RCC 7860 (cell line): ENCODE results near the gene ME1.

ENCODE experiments used
- DNase-seq: peaks from one replicate; pipeline ENCODE4 v3.0.0-alpha.2; 2015; ENCODE audit warnings: low spot score
- FAIRE-seq: peaks from 2 replicates; lab custom pipeline; 2012; peaks lifted over from hg19 to GRCh38; lab: Jason Lieb, UNC

Gene ME1

DNA sequence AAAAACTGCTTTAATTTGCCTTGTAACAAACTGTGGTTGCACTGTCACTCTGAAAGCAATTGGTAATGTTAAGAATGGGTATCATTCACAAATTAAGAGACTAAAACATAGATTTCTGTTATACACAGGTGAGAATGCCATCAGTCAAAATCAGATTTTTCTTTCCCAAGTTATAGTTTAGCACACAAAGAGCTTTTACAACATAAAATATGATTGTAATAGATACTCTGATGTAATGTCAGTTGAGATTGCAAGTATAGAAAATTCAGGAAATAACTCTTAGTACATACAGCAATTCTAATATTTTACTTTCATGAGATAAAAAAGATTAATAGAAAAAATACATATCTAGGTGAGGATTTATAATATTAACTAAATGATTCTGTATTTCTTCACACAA is 2.3 kb upstream of the ME1 start:
- no peak for DNase-seq

DNA sequence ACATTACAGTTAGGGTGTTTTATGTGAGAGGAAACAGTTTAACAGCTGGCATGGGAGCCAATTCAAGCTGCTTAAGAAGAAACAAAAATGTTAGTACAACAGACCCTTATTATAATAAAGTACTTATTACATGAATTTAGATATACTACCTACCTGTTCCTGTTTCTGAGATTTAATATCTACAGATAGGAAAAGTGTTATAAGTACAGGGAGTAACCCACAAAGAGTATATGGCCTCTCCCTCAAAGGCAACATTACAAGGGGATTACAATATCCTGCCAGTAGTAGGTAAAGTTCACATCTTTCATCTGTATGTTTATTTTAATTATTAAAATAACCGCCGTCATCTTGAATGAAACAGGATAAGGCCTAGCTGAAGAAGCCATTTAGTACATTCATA is 1.8 kb upstream of the ME1 start:
- DNase-seq, result no peak
- FAIRE-seq, result no peak

More for the DNA sequence above, 2.3 kb upstream of the ME1 start:
- FAIRE-seq, result no peak

DNA sequence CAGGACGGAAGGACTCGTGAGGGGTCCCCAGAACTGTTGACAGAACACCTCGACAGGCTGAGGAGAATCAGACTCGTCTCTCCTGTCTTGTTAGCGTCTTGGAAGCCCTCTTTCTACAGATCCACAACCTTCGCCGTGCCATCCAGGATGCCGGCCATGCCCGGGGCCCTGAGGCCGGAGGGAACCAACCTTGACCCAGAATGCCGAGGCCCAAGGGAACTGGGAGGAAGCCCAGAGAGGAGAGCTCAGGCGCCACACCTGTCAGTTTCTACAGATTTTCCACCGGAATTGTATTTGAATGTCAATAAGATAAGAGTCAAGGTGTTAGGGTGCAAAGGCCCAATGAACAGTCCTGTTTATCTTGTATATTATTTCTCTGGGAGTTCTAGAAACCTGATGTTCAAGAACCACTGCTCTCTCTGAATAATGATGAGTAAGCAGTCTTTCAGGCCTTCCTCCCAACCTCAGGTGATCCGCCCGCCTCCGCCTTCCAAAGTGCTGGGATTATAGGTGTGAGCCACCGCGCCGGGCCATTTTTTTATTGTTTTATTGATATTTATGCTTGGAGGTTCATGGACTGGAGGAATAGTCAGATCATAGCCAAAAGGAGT is 799 bp upstream of the ME1 start:
- no peak for FAIRE-seq
- DNase-seq, result no peak

DNA sequence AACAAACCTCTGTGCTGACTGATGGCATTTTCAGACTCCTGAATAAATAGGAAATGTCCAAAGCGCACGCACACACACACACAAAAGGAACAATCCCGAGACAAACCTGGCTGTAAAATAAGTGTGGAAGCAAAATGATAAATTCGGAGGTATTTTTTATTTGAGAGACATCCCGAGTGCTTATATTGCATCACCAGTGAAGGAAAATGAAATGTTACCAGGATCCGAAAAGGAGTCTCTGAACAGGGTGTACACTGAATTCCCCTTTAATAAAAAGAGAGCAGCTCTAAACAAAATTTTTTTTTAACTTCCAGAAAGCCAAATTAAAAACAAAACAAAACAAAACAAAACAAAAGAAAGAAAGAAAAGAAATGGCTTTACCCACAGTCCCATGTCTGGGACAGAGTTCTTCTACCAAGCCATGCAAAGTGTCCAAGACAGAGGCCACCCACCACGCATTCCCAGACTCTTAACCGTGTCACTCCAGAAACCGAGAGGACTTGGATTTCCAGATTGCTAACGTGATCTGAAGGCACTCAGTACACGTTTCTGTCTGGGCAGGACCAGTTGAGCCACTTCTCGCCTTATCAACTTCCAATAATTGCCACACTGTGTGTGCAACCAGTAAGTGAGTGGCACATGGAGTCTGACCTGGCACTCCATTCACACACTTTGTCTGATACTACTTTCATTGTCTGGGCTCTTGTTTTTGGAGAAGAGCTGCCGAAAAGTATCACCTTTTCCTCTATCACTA is 817 bp downstream of the ME1 start:
- FAIRE-seq (peak; percentile 15), DNase-seq (peak; percentile 41)

DNA sequence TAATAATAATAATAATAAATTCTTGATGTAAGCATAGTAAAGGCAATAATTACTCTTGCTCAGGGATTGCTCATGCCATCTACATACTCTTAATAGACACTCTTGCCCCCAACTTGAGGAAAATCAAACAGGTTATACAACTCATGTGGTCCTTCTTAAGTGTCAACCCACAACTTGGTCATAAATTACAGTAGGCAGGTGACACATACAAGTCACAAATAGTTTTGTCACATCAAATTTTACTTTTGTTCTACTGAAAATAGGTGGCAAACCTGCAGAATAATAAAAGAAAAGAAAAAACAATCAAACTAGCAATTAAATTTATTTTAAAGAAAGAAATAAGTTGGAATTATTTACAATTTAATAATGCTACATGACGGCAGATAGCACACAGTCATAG is 1.6 kb downstream of the ME1 start:
- DNase-seq (no peak), FAIRE-seq (no peak)

DNA sequence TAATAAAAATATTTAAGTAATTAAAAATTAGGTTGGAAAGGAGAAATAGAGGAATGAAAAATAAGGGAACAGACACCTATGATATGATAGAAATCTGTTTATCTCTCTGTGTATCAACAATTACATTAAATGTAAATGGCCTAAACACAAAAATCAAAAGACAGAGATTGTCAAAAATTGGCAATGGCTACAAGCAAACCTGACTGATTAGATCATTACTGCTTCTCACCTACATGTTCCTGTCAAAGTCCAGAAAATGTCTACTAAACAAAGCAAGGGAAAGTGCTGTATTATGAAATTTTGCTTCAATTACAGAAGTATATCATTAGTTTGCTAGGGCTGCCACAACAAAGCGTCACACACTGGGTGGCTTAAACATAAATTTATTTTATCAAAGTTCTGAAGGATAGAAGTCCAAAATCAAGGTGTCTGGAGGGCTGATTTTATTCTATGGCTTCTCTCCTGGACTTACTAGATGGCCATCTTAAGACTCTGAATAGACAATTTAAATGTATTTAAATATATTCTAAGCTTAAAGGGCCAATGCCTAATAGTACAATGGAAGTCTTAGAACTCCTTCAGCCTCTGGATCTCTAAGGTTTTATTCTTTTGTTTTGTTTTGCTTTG is 6.3 kb downstream of the ME1 start:
- DNase-seq (no peak), FAIRE-seq (no peak)

DNA sequence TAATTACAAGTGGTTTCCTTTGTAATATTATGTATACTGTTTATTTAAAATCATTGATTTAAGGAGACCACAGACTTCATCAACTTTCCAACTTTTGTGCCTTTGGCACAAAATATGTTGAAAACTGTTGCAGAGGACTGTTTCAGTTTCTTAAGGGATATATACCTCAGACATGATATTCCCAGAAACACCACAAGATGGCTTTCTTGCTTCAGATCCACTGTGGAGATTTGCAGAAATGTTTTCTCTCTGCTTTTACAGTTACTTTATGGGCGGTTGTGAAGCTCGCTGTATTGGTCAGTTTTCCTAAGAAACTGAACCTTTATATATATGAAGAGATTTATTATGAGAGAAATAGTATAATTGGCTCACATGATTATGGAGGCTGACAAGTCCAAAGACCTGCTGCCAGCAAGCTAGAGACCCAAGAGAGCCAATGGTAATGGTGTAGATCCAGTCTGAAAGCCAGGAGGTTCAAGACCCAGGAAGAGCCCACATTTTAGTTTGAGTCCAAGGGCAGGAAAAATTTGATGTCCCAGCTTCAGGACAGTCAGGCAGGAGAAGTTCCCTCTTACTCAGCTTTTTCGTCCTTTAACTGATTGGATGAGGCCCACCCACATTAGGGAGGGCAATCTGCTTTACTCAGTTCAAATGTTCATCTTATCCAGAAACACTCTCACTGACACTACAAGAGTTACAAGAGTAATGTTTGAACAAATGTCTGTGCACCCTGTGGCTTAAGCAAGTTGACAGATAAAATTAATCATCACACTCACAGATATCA is 12.8 kb downstream of the ME1 start:
- DNase-seq, result no peak
- peak; percentile 27 for FAIRE-seq

DNA sequence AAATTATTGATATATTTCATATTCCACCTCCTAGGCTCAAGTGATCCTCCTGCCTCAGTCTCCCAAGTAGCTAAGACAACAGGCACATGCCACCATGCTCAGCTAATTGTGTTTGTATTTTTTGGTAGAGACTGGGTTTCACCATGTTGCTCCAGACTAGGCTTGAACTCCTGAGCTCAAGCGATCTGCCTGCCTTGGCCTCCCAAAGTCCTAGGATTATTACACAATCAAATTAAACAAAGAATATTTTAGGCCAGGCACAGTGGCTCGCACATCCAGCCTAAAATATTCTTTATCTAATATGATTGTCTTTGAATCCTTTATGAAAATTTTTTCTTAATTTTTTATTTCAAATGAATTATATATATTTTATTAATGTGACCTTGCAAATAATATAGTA is 17.8 kb downstream of the ME1 start:
- FAIRE-seq (peak; percentile 32), DNase-seq (no peak)

DNA sequence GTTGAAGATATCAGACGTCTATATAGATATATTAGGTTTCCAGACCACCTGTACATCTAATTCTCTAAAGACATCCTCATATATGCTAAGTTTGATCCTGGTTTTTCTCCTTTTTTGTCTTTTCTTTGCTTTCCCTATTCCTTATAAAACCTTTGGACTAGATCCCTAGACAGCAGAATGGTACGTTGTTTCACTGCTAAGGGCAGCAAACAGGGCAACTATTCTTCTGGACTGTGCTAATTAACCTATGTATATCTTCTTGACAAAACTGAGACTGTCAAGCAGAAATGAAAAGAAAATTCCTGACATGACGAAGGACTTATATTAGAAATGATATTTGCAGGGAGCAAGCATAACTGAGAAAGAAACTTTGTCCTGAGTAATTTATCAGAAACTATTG is 19.1 kb downstream of the ME1 start:
- FAIRE-seq (no peak), DNase-seq (no peak)

DNA sequence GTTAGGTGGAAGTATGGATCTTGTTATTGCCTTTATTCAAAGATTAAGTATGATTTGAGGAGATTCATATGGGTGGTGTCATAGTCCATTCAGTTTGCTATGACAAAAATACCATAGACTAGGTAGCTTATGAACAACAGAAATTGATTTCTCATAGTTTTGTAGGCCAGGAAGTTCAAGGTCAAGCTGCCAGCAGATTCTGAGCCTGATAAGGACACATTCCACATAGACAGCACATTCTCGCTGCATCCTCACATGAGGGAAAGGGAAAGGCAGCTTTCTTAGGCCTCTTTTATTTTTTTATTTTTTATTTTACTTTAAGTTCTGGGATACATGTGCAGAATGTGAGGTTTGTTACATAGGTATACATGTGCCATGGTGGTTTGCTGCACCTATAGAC is 27.7 kb downstream of the ME1 start:
- DNase-seq, result no peak

DNA sequence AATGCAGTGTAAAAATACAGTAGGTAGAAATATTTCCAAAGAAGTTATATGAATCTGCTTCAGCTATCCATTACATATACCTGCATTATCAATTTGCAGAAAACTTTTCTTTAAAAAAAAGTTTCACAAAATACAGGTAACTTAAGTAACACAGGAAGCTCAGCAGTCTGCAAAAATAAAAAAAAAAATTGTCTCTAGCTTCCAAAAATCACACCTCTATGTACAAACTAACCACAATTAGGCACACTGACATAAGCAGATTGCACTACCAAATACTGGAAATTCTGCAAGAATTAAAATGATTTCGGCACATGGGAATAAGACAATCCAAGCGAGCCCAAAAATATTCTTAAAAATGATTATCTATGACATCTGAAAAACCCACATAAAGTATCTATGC is 41.2 kb downstream of the ME1 start:
- FAIRE-seq, result no peak
- no peak for DNase-seq

More for the DNA sequence above, 27.7 kb downstream of the ME1 start:
- no peak for FAIRE-seq

DNA sequence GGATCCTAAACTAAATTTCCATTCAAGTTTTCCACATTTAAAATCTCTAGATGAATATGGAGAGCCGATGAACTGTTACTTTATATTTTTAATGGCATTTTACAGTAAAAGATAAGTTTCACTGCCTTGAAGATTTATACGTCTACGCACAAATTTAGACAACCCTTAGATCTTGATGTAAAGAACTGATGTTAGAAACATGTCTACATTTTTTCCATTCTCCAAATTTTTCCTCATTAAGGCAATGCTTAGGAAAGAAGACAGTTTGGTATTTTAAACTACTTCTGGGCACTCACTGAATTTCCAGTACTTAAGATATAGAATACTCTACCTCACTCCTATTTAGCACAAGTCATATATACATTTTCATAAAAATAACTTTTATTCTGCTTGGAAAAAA is 45.4 kb downstream of the ME1 start:
- no peak for DNase-seq

DNA sequence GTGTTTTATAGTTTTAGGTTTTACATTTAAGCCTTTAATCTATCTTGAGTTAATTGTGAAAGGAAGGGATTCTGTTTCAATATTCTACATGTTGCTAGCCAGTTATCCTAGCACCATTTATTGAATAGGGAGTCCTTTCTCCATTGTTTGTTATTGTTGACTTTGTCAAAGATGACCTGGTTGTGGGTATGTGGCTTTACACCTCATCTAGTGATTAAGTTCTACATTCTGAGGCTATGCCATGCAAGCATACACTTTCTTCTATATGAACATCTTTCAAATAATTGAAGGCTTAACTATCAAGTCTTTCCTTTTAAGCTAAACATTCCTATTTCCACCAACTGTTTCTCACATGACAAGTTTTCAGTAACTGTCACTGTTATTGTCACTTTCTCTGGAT is 46.1 kb downstream of the ME1 start:
- DNase-seq, result no peak
- FAIRE-seq, result no peak

More for the DNA sequence above, 45.4 kb downstream of the ME1 start:
- no peak for FAIRE-seq

DNA sequence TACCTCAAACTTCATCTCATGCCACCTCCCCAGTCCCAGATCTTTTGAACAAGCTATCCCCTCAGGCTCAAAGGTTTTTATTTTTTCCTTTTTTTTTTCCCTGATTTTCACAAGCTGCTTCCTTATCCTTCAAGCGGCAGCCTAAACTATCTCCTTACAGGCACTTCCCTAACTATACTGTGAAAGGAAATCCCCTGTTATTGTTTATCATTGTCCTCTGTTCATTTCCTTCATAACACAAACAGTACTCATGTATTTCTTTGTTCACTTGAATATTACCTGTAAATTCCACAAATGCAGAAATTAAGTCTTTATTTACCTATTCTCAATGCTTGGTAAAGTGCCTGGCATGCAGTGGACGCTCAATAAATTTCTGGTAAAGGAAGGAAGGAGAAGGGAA is 48.9 kb downstream of the ME1 start:
- DNase-seq (no peak), FAIRE-seq (no peak)

DNA sequence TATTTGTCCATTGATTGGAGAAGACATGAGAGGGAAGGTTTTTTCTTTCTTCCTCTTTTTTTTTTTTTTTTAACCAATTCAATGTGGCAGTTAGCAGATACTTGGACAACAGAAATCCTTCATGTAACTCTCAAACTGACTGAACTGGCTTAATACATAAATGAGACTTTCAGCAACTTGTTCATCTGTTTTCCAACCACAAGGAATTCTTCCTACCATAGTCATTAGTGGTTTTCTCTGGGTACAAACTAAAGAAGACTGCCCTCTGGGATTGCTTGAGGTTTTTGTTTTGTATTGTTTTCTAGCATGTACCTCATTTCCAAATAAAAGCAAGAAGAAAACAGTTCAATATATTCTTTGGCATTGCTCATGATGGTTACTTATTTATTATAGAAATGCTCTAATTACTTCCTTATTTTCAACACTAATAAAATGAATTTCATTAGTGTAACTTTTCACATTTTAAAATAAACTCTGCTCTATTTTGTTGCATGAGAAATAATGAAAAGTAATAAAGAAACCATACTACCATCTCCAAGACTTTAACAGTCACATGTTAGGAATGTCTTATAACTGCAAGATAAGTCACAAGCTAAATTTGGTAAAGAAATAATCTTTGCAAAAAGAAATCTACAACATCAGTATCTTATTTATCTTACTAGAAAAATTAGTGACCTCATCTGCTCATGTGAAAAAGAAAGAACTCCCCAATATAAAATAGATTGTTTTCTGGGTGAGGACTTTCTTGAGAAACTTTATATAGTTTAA is 52.0 kb downstream of the ME1 start:
- FAIRE-seq, result peak; percentile 80
- DNase-seq, result no peak

DNA sequence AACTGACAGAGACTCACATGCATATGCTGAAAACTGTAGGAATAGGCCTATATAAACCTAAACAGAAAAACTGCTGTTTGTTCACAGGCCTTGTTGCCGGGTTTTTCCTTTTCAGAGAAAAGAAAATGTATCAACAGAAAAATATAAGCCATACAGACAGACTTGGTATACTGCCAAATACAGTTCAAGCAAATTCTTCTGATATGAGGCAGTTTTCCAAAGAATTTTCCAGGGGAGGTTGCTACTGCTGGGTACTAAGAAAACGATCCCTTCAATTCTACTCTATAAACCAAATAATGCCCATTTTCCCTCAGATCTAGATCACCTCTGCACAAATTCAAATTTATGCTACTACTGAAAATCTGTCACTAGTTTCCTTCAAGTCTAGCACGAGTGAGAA is 59.4 kb downstream of the ME1 start:
- FAIRE-seq (no peak), DNase-seq (no peak)

DNA sequence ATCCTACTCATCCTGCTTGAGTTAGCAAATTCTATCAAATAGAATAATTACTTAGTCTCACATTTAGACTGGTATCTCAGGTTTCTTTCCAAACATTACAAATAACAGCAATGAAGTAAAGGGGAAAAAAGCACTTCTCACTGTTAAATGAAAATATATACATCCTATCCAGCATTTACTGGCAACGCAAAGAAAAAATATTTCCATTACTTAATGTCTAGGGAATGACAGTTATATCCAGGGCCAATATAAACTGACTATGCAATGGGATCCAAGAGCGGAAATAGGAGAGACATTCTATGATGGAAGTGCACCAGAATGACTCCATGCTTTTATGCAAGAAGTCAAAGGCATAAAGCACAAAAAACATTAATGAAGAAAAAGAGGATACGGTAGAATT is 60.3 kb downstream of the ME1 start:
- DNase-seq (no peak), FAIRE-seq (no peak)

DNA sequence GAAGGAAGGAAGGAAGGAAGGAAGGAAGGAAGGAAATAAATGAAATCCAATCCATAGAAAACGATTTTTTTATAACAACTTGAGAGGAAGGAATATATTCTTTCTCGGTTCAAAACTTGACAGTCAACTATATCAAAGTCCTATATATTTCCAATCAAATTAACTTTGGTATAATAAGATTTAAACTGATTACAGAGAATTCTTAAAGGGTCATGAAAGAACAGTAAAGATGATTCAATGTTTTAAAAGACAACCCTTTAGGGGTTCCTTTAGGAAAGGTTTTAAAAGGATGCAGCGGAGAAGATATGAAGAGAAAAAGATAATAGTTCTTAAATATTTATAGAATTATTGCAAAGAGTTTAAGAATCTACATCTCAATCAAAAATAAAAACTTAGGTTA is 61.2 kb downstream of the ME1 start:
- no peak for DNase-seq
- no peak for FAIRE-seq

DNA sequence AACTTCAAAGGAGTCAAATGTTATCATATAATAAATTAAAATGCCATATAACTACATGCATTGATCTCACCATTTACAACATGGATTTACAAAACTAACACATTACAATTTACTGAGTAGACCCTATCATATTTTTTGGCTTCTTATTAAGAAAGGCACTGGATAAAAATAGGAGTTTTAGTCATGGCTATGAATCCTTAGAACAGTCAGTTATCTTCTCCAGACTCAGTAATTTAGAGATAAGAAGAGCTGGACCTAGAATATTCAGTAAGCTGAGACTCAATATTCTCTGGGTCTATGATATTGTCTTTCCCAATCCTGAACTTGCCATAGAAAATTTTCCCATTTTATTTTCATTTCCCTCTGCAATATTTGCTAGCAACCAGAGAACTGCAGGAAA is 62.3 kb downstream of the ME1 start:
- DNase-seq, result no peak
- FAIRE-seq, result no peak

DNA sequence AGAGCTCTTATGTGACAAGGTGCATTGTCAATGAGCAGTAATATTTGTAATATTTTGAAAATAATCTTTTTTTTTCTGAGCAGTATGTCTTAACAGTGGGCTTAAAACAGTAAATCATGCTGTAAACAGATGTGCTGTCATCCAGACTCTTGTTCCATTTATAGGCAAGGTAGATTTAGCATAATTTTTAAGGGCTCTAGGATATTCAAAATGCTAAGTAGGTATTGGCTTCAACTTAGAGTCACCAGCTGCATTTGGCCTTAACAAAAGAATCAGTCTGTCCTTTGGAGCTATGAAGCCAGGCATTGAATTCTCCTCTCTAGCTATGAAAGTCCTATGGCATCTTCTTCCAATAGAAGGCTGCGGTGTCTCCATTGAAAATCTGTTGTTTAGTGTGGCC is 63.7 kb downstream of the ME1 start:
- no peak for FAIRE-seq
- DNase-seq, result no peak

DNA sequence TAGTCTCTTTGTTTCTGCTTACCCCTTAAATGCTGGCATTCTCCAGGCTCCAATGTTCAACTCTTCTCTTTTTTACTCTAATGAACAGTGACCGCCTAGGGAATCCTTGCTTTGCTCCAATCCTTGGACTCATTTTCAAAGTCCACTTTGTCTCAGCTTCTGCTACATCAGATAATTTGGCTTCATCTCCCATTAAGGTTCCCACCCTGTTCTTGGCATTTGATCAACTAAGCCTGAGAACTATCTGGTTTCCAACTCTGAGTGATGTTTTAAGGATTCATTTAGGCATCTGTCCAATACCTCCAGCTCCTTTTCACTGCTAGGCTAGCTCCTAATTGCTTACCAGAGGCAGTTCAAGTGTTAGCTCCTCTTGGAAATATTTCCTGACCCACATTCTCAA is 64.9 kb downstream of the ME1 start:
- FAIRE-seq, result no peak
- no peak for DNase-seq
